GM08714 (cell line): ENCODE measurements around the gene UBE3B.

ENCODE experiments used
- H3K4me3 ChIP-seq: fragments of 200-500 bp; sonication (Bioruptor generic); 2 replicates; pipeline ENCODE4 v1.5.1; 2014; ENCODE audit warnings: mild to moderate bottlenecking, low read length, inconsistent platforms
- ZNF274 ChIP-seq: IDR thresholded peaks from 2 replicates; pipeline ENCODE4 v1.6.1; 2012; ENCODE audit warnings: mild to moderate bottlenecking, low read depth, low read length

Gene UBE3B

GRCh38 chr12:109549613-109550270 is 72.3 kb downstream of the UBE3B start:
- no peak overlapping the region for H3K4me3 ChIP-seq
- no peak for TF ChIP-seq ZNF274

DNA sequence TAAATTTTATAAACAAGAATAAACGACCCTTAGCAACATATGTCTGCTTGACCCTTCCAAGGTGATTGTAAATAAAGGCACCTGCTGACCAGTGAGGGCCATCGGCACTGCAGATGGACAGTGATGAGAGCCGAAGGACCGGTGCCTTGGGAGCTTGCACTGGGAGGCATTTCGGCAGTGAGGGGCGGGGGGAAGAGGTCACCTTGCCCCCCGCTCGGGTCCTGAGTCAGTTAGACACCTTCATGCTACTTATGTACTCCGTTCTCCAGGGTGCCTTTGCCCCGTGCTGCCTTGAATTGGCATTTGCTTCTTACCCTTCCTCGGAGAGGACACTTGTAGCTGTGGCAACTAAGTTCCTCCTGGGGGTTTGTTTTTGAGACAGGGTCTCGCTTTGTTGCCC is 72.8 kb downstream of the UBE3B start:
- TF ChIP-seq ZNF274, result no peak
- no peak overlapping the region for H3K4me3 ChIP-seq

GRCh38 chr12:109551108-109551507 is 73.7 kb downstream of the UBE3B start:
- H3K4me3 ChIP-seq, result no peak overlapping the region

GRCh38 chr12:109552971-109553370 is 75.5 kb downstream of the UBE3B start:
- H3K4me3 ChIP-seq, result no peak overlapping the region
- TF ChIP-seq ZNF274, result no peak

More at GRCh38 chr12:109551108-109551507, 73.7 kb downstream of the UBE3B start:
- no peak for TF ChIP-seq ZNF274

DNA sequence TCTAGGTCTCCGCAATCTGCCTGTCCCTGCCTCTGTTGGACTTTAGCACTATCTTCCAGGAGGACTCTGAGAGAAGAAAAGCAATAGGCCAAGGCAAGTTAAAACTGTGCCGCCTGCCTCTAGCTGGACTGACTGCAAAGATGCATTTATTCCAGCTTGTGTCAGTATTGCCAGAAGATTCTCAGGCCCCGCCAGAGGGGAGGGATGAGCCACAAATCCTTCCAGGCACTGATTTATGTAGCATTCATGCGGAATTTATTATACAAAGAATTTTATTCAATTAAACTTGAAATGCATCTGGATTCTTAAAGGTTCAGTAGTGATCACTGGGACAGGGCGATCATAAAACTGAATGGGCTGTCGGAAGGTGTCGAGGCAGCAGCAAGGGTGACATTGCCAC is 76.0 kb downstream of the UBE3B start:
- no peak overlapping the region for H3K4me3 ChIP-seq
- TF ChIP-seq ZNF274, result no peak

DNA sequence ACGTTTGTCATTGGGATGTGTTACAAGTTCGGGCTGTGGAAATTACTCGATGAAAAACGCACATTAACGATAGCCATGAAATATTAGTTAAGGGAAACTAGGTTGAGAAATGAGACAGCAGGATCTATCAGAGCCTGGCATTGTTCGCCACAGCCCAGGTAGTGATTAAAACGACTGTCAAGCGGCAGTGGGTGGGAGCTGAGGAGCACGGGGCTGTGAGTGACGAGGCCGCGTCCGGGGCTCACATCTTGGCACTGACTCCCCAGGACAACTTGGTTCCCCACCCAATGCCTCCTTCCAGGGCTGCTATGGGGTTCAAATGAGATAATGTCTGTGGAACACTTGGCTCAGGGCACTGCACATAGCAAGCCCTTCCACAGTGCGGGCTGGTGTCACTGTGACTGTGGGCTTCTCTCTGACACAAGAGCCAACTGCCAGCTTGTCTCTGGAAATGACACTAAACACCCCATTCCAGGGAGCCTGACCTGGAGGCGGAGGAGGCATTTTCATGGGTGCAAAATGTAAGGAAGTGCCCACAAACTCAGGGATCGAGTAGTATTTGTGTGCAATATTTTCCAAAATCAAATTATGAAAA is 76.6 kb downstream of the UBE3B start:
- no peak overlapping the region for H3K4me3 ChIP-seq
- no peak for TF ChIP-seq ZNF274

GRCh38 chr12:109554761-109555160 is 77.3 kb downstream of the UBE3B start:
- no peak overlapping the region for H3K4me3 ChIP-seq
- TF ChIP-seq ZNF274, result no peak

- no peak for TF ChIP-seq ZNF274
- no peak overlapping the region for H3K4me3 ChIP-seq
Observed at GRCh38 chr12:109555431-109556315, 78.2 kb downstream of the UBE3B start.

DNA sequence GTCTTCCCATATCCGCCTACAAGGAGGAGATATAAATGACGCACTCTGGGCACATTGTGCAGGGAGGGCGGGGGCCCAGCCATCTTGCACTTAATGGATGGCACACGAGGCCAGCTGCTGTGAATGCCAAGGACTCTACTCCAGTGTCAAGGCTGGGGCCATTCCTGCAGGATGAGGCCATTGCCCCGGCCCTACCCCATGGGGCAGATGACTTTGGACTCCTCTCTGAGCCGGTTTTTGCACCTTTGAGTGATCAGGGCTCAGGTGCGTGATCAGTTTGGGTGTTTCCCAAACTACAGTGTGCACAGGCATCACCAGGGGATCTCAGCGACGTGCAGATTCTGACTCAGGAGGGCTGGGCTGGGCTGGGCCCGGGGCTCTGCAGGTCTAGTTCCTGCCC is 79.8 kb downstream of the UBE3B start:
- TF ChIP-seq ZNF274, result no peak
- no peak overlapping the region for H3K4me3 ChIP-seq

GRCh38 chr12:109557805-109558204 is 80.4 kb downstream of the UBE3B start:
- TF ChIP-seq ZNF274, result no peak
- no peak overlapping the region for H3K4me3 ChIP-seq

- H3K4me3 ChIP-seq, result no peak overlapping the region
- TF ChIP-seq ZNF274, result no peak
Observed at GRCh38 chr12:109558374-109559199, 81.2 kb downstream of the UBE3B start.

- no peak overlapping the region for H3K4me3 ChIP-seq
- TF ChIP-seq ZNF274, result no peak
Observed at GRCh38 chr12:109559200-109559505, 81.7 kb downstream of the UBE3B start.

GRCh38 chr12:109559601-109560000 is 82.2 kb downstream of the UBE3B start:
- TF ChIP-seq ZNF274, result no peak
- H3K4me3 ChIP-seq, result no peak overlapping the region
